AG09319 (cell line): Measurements from ENCODE around the gene SLC5A6.

Experiments used
- DNase-seq: peaks from one replicate; pipeline ENCODE4 v3.0.0-alpha.2; 2010; ENCODE audit warnings: low read depth; ENCODE audit errors: extremely low read depth
- CTCF ChIP-seq: IDR thresholded peaks from 2 replicates; pipeline ENCODE4 v1.5.1; 2011; ENCODE audit warnings: low read depth, mild to moderate bottlenecking, inconsistent platforms, low read length, moderate library complexity

The SLC5A6 gene

GRCh38 chr2:27171351-27171848 lies 40.7 kb downstream of the SLC5A6 start:
- no peak for DNase-seq
- TF ChIP-seq CTCF, result no peak

GRCh38 chr2:27170581-27171337 lies 41.3 kb downstream of the SLC5A6 start:
- TF ChIP-seq CTCF, result no peak
- no peak for DNase-seq

GRCh38 chr2:27164960-27165763 lies 46.9 kb downstream of the SLC5A6 start:
- no peak for TF ChIP-seq CTCF
- no peak for DNase-seq

GRCh38 chr2:27162151-27163121 lies 49.6 kb downstream of the SLC5A6 start:
- TF ChIP-seq CTCF, result no peak
- DNase-seq, result no peak

- no peak for DNase-seq
- no peak for TF ChIP-seq CTCF
Measured at GRCh38 chr2:27160191-27160590, 51.9 kb downstream of the SLC5A6 start.

GRCh38 chr2:27159271-27159670 lies 52.8 kb downstream of the SLC5A6 start:
- DNase-seq, result no peak
- TF ChIP-seq CTCF, result no peak
